ENCODE data around the gene LHX5. TPM values are rescaled to one million over a fixed set of nuclear protein-coding genes. Genes with fewer than 3 reads are reported as not detected.

LHX5 gene
- total RNA-seq, 1 donor from 2014 or later = not detected

DNA sequence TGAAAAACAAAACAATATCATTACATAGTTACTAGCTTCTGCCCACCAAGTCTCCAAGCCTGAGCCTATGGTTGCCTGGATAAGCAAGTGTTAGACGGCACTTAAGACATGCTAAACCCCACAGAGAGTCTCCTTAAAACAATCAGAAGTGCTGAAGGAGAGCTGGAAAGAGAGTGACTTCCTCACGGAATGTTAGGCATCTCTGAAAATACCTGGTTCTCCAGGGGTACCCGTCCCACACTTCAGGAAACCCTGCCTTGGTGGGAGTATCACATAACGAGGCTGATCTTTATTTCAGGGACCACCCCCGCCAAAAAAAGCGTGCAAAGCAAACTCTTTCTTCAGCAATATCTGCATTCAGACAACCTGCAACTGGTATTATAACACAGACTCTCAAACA is 18.3 kb downstream of the LHX5 start:
- DNase-seq (no peak), ATAC-seq (no peak)
- TF ChIP-seq CTCF (IDR thresholded peaks at IDR 0.05) = no peak
- H3K27me3 ChIP-seq = peaks cover 15% of the 10 kb centered on the region
- intact Hi-C loops (cut with DNase I) = no loop called here
- no peaks in the 10 kb centered on the region for H3K36me3 ChIP-seq
- H3K4me3 ChIP-seq = no peak overlapping the region
- no peak overlapping the region for H3K27ac ChIP-seq
- H3K9me3 ChIP-seq = no peaks in the 10 kb centered on the region
- H3K4me1 ChIP-seq = no peaks in the 10 kb centered on the region

DNA sequence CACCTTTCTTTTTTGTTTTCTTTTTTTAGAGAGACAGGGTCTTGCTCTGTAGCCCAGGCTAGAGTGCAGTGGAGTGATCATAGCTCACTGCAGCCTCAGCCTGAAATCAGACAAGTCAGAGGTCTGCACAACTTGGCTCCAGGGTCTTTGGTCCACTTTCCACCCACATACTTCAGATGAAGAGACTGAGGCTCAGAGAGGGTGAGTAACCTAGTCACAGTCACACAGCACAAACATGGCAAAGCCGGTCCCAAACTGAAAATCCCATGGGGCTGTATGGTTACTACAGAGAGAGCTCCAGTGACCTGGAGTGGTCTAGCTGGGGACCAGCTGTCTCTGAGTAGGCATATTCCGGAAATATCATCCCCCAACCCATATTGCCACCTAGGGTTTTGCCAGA is 19.2 kb downstream of the LHX5 start:
- no peaks in the 10 kb centered on the region for H3K4me1 ChIP-seq
- DNase-seq = no peak
- no peak for TF ChIP-seq CTCF (IDR thresholded peaks at IDR 0.05)
- intact Hi-C loops (cut with DNase I) = no loop called here
- H3K27ac ChIP-seq = no peak overlapping the region
- no peaks in the 10 kb centered on the region for H3K36me3 ChIP-seq
- no peak for ATAC-seq
- no peak overlapping the region for H3K4me3 ChIP-seq
- H3K27me3 ChIP-seq = peaks cover 6% of the 10 kb centered on the region
- H3K9me3 ChIP-seq = no peaks in the 10 kb centered on the region

GRCh38 chr12:113449839-113450238 is 21.8 kb downstream of the LHX5 start:
- Histone ChIP-seq H3K4me3 (no peak overlapping the region), H3K4me1 (no peaks in the 10 kb centered on the region), H3K36me3 (no peaks in the 10 kb centered on the region), H3K27me3 (peaks cover 4% of the 10 kb centered on the region), H3K9me3 (no peaks in the 10 kb centered on the region), H3K27ac (no peak overlapping the region)
- ATAC-seq (no peak), DNase-seq (no peak)
- TF ChIP-seq CTCF (IDR thresholded peaks at IDR 0.05) = no peak
- intact Hi-C loops (cut with DNase I) = no loop called here

DNA sequence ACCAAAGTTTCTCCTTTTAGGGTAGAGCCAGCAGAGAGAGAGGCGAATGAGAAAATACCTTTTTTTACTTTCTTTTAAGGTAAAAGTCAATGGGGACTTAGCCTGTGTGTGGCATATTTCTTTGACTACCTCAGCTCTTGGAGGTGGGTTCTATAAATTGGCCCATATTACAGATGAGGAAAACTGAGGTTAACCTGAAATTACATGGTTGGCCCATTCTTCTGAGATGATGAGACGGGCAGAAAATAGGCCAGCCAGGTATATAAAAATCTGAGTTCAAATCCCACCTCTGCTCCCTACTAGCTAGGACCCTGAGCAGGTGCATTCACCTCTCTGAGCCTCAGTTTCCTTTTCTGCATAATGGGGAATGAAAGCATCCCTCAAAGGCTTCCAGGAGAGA is 22.4 kb downstream of the LHX5 start:
- intact Hi-C loops (cut with DNase I) = no loop called here
- no peak for DNase-seq
- H3K27me3 ChIP-seq = peaks cover 4% of the 10 kb centered on the region
- H3K27ac ChIP-seq = no peak overlapping the region
- no peaks in the 10 kb centered on the region for H3K4me1 ChIP-seq
- ATAC-seq = no peak
- H3K4me3 ChIP-seq = no peak overlapping the region
- no peaks in the 10 kb centered on the region for H3K36me3 ChIP-seq
- no peaks in the 10 kb centered on the region for H3K9me3 ChIP-seq
- TF ChIP-seq CTCF (IDR thresholded peaks at IDR 0.05) = no peak

GRCh38 chr12:113448873-113449272 is 22.8 kb downstream of the LHX5 start:
- no peak for ATAC-seq
- H3K4me3 ChIP-seq = no peak overlapping the region
- no peaks in the 10 kb centered on the region for H3K36me3 ChIP-seq
- H3K9me3 ChIP-seq = no peaks in the 10 kb centered on the region
- no peak overlapping the region for H3K27ac ChIP-seq
- no peaks in the 10 kb centered on the region for H3K4me1 ChIP-seq
- DNase-seq = no peak
- intact Hi-C loops (cut with DNase I) = no loop called here
- H3K27me3 ChIP-seq = peaks cover 7% of the 10 kb centered on the region
- TF ChIP-seq CTCF (IDR thresholded peaks at IDR 0.05) = no peak

DNA sequence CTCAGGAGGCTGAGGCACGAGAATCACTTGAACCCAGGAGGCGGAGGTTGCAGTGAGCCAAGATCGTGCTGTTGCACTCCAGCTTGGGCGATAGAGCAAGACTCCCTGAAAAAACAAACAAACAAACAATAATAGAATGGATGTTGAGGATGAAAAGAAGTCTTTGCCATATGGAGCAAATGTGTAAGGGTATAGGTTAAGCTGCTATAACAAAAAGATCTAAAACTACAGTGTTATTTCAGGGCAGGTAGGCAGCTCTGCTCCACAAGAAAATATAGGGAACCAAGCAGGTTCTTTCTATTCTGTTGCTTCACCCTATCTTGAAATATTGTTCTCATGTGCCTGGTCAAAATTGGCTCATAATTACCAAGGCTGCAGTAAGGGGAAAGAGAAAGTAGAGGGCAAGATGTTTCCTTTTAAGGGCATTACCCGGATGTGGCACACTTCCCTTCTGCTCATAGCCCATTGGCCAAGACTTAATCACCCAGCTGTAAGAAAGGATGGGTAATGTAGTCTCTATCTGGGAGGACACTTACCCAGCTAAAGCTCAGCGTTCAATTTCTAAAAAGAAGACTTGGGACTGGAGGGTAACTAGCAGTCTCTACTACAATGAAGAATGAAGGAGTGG is 26.0 kb downstream of the LHX5 start:
- H3K4me3 ChIP-seq = no peak overlapping the region
- no peaks in the 10 kb centered on the region for H3K9me3 ChIP-seq
- peaks cover 9% of the 10 kb centered on the region for H3K27me3 ChIP-seq
- no peak for DNase-seq
- no peak overlapping the region for H3K27ac ChIP-seq
- H3K4me1 ChIP-seq = no peaks in the 10 kb centered on the region
- intact Hi-C loops (cut with DNase I) = no loop called here
- no peak for TF ChIP-seq CTCF (IDR thresholded peaks at IDR 0.05)
- no peaks in the 10 kb centered on the region for H3K36me3 ChIP-seq
- peak; percentile 88 for ATAC-seq
